PC-3 (cell line): ENCODE results near the gene NUAK1.

Source experiments
- CTCF ChIP-seq: fragments of 300-600 bp; sonication (generic); conservative IDR thresholded peaks from 2 replicates; pipeline ENCODE4 v1.5.1; 2017; ENCODE audit warnings: antibody characterized with exemption, low read depth, mild to moderate bottlenecking, low read length
- EZH2 ChIP-seq: fragments of 300-600 bp; sonication (generic); IDR thresholded peaks from one replicate; pipeline ENCODE4 v1.6.1; 2017; ENCODE audit warnings: antibody characterized with exemption, mild to moderate bottlenecking, low read length; ENCODE audit not compliant: unreplicated experiment

- TF ChIP-seq EZH2 = no peak
- TF ChIP-seq CTCF = no peak
Observed at GRCh38 chr12:106134294-106134949, 4.3 kb downstream of the NUAK1 start.
